Upper lobe of left lung (tissue), 4 donors: ENCODE measurements around the gene NR1H2.
"Not testable (repeated sequence)": the region's sequence is repeated elsewhere in the genome, so short reads cannot be mapped to it uniquely, and the experiment has no call there.

Experiments used
- CTCF ChIP-seq, 6 experiments: fragments of 450-650 bp in 4 of 6; fragments of 200-600 bp in 2 of 6; sonication (generic) in 2 of 6; IDR thresholded peaks; one replicate each; pipeline ENCODE4 v1.5.1; 2016 to 2019; ENCODE audit warnings: antibody characterized with exemption in 6 of 6
- POLR2AphosphoS5 ChIP-seq, 2 donors: sonication (generic); formaldehyde crosslinking; IDR thresholded peaks; one replicate each; pipeline ENCODE4 v1.5.1; 2017; ENCODE audit warnings: antibody characterized with exemption in 2 of 2

- TF ChIP-seq POLR2AphosphoS5, CTCF (IDR thresholded peaks at IDR 0.05): not testable (repeated sequence)
Observed at GRCh38 chr19:50353487-50353880, 22.8 kb upstream of the NR1H2 start.
